Choroid plexus epithelial cell (primary cell): ENCODE measurements around the gene PPARG.

Experiments
- DNase-seq: peaks from one replicate; pipeline ENCODE4 v3.0.0-alpha.2; 2010; ENCODE audit warnings: low read depth
- H3K4me3 ChIP-seq: 2 replicates; pipeline ENCODE4 v1.5.1; 2011; ENCODE audit warnings: low read depth, mild to moderate bottlenecking, control low read depth, low read length, moderate library complexity
- TF ChIP-seq, protein P1 (sequence below): conservative IDR thresholded peaks from 2 replicates; pipeline ENCODE4 v1.5.1; 2011; ENCODE audit warnings: low read depth, mild to moderate bottlenecking, control low read depth, inconsistent platforms, low read length, moderate library complexity

The PPARG gene

DNA sequence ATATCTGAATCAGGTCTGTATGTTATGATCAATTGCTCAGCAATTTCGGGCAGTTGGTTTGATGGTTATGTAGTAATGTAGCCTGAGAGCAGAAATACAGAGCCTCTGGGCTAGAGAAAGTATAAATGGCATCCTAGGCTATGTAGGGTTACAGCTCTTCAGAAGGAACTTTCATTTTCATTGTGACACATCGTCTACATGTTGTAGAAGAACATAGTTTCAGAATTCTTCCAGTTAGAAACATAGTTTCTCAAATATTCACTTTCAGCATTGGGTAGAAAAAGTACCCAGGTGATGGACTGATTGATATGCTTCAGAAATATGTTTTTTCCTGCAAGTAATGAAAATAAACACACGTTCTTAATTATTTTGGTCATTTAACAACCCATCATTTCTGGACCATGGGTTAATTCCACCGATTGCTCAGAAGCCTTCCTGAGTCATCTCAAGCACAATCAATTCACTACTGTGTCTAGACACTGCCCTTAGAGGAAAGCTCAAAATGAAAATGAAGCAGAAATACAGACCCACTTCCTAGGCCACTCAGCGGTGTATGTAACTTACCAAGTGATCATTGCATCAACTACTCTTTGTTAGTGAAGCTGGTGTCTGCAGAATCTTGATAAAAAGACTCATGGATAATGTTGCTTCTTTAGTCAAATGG lies 106.6 kb downstream of the PPARG start:
- DNase-seq = peak; percentile 50
- TF ChIP-seq, protein P1, sequence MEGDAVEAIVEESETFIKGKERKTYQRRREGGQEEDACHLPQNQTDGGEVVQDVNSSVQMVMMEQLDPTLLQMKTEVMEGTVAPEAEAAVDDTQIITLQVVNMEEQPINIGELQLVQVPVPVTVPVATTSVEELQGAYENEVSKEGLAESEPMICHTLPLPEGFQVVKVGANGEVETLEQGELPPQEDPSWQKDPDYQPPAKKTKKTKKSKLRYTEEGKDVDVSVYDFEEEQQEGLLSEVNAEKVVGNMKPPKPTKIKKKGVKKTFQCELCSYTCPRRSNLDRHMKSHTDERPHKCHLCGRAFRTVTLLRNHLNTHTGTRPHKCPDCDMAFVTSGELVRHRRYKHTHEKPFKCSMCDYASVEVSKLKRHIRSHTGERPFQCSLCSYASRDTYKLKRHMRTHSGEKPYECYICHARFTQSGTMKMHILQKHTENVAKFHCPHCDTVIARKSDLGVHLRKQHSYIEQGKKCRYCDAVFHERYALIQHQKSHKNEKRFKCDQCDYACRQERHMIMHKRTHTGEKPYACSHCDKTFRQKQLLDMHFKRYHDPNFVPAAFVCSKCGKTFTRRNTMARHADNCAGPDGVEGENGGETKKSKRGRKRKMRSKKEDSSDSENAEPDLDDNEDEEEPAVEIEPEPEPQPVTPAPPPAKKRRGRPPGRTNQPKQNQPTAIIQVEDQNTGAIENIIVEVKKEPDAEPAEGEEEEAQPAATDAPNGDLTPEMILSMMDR = no peak
- no peak overlapping the region for H3K4me3 ChIP-seq

- no peak for DNase-seq
- no peak overlapping the region for H3K4me3 ChIP-seq
- TF ChIP-seq, protein P1 = no peak
Measured at GRCh38 chr3:12396471-12396870, 107.6 kb downstream of the PPARG start.

GRCh38 chr3:12399226-12399625 lies 110.4 kb downstream of the PPARG start:
- DNase-seq = no peak
- TF ChIP-seq, protein P1 = no peak
- no peak overlapping the region for H3K4me3 ChIP-seq

- DNase-seq = peak; percentile 83
- TF ChIP-seq, protein P1 = no peak
- H3K4me3 ChIP-seq = no peak overlapping the region
Measured at GRCh38 chr3:12400616-12401194, 111.8 kb downstream of the PPARG start.

DNA sequence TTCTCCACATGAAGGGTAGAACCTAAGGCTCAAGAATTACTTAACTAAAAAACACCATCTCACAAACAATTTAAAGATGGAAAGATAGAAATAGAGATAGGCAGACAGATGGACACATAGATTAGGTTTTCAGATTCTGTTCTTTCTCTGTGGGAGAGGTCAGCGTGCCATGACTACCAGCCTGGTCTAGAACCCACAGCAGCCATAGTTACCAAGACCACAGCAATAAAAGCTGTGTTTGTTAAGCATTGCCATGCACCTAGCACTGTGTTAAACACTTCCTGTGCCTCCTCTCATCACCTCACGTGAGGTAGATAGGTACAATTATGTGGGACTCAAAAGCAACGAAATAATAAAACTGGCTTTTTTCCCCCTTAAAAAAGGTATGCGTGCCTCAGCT lies 112.3 kb downstream of the PPARG start:
- no peak for DNase-seq
- no peak overlapping the region for H3K4me3 ChIP-seq
- TF ChIP-seq, protein P1 = no peak

- TF ChIP-seq, protein P1 = no peak
- DNase-seq = peak; percentile 98
- H3K4me3 ChIP-seq = no peak overlapping the region
Measured at GRCh38 chr3:12405432-12406272, 116.8 kb downstream of the PPARG start.
